ENCODE measurements around the gene COMT.

- no peak for TF ChIP-seq CTCF (IDR thresholded peaks at IDR 0.05; ENCODE audit: insufficient read depth, low read length)
- no peak for TF ChIP-seq REST (IDR thresholded peaks at IDR 0.05; ENCODE audit: insufficient replicate concordance, low read depth)
Measured at GRCh38 chr22:20011993-20012740, 70.6 kb downstream of the COMT start.

Data from HL-60 (cell line).